Measurements from ENCODE around the gene FHIT. TPM values are rescaled to one million over a fixed set of nuclear protein-coding genes. Genes with fewer than 3 reads are reported as not detected.

Gene FHIT
- total RNA-seq, 1 donor from 2014 or later: 16.6 TPM

DNA sequence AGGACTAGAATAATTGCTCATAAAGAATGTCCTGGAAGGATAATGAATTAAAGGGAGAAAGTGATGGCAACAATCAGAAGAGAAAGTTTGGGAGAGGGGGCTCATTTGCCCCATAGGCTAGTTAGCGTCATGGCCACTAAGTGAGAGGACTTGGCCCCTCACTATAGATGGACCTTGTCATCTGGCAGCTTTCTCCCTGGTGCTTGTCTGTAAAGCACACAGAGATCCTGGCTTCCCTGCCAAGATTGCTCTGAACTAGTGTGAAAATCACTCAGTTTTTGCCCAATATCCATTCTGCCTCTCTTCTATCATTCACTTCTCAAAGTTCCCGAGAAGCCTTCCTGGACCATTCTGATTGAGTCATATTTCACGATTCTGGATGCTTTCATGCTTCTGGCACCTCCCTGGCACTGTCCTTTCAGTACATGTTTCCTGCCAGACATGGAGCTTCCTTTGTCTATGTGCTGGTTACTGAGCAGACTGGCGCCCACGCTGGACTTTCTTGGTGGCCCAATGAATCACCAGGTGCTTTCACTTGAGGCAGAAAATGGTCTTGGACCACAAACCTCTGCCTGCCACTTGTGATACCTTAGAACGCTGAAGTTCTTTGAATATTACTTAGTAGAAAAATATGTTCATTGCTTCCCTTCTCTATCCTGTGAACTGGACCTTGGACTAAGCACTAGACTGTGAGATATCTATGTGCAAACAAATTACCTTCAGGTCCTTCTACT, 1491.8 kb downstream of the FHIT start:
- intact Hi-C loops (cut with DNase I): no loop called here

GRCh38 chr3:59758672-59759071, 1492.6 kb downstream of the FHIT start:
- intact Hi-C loops (cut with DNase I): no loop called here
- no peak for DNase-seq (ENCODE audit: low spot score)

More for the DNA sequence above, 1491.8 kb downstream of the FHIT start:
- DNase-seq (ENCODE audit: low spot score): no peak

DNA sequence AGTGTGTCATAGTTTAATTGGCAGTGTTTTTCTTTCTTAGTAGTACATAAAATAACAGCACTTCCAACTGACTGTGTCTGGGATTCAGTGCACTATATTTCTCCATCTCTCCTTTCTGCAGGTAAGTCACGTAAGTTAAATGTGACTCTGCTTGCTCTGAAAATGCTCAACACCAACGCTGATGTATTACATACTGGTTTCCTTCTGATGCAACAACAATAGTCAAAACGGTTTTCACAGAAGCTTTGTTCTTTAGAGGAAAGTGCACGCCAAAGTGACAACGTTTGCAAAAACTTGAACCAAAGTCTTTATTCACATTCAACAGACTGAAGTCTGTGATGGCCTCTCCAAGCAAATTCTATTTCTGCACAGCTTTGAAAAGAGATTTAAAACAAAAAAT, 1494.3 kb downstream of the FHIT start:
- DNase-seq (ENCODE audit: low spot score): no peak
- intact Hi-C loops (cut with DNase I): no loop called here

- intact Hi-C loops (cut with DNase I): no loop called here
- no peak for DNase-seq (ENCODE audit: low spot score)
Observed at GRCh38 chr3:59754456-59755129, 1496.7 kb downstream of the FHIT start.

- no peak for DNase-seq (ENCODE audit: low spot score)
- intact Hi-C loops (cut with DNase I): no loop called here
Observed at GRCh38 chr3:59753808-59754450, 1497.3 kb downstream of the FHIT start.

- DNase-seq (ENCODE audit: low spot score): no peak
- intact Hi-C loops (cut with DNase I): no loop called here
Observed at GRCh38 chr3:59752925-59753324, 1498.3 kb downstream of the FHIT start.

DNA sequence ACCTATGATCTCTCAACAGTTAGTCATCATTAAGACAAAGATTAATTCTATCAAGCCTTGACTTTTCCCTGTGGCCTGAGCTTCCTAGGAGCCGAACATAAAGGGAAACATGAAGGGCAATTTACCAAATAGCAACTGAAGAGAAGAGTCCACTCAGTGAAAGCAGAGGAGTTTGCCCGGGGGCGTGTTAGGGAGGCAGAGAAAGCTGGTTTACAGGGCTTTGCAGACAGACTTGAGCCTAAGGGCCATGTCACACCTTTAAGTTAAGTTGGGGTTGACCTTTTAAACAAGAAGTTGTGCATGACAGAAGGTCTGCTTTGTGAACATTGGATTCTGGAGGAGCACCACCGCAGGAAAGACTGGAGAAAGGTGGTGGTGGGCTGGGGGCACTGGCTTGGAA, 1499.6 kb downstream of the FHIT start:
- intact Hi-C loops (cut with DNase I): no loop called here

DNA sequence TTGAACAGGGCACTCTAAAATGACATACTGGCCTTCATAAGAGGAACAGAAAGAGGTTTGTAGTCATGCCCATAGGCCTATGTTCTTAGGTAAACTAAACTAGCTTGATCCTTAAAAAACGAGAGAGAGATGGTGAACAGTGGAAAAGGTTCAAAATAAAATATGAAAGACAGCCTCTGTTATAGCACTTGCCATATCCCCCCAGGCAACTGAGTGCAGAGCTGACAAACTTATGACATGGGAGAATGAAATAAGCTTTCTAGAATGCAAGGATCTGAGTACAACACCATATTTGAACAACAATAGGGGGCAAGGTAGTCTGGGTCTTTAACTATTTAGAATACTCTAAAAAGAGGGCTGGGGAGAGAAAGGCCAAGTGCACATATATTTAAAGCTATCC, 1500.9 kb downstream of the FHIT start:
- DNase-seq (ENCODE audit: low spot score): no peak
- intact Hi-C loops (cut with DNase I): no loop called here

More for the DNA sequence above, 1499.6 kb downstream of the FHIT start:
- no peak for DNase-seq (ENCODE audit: low spot score)

GRCh38 chr3:59749291-59749690, 1502.0 kb downstream of the FHIT start:
- no peak for DNase-seq (ENCODE audit: low spot score)
- intact Hi-C loops (cut with DNase I): no loop called here

GRCh38 chr3:59746585-59746984, 1504.7 kb downstream of the FHIT start:
- intact Hi-C loops (cut with DNase I): no loop called here
- no peak for DNase-seq (ENCODE audit: low spot score)

DNA sequence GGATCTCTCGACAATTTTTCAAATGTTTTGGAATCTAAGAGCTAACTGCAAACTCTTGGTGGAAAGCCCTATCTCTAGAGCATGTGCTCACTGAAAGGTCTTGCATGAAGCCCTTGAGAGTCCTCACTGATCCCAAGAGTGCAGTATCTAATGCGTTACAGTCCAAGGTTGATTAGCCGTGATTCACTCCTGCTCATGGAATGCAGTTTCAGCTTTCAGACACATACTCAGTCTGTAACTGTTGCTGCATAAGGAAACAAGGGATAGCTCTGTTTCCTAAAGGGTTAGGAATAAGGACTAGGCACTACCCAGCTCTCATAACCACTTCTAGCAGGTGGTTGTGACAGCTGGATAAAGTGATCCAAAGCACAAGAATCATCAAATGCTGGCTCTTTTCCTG, 1514.0 kb downstream of the FHIT start:
- intact Hi-C loops (cut with DNase I): no loop called here
- no peak for DNase-seq (ENCODE audit: low spot score)

DNA sequence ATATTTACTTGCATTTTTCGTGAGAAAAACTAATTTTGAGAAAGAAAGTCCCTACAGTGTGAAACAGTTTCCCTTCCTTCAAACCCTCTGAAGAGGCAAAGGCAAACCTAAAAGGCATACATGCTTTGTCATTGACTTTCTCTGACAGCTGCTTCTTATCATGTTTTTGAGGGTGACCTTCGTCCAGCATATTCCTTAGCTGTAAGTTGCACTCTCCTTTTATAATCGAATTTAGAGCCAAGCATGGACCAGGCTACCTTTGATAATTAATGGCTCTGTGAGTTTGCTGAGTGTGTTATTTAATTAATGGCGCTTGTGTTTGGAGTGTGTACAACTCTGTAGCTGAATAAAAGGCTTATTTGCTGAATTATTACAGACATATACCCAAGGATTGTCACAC, 1517.2 kb downstream of the FHIT start:
- DNase-seq (ENCODE audit: low spot score): no peak
- intact Hi-C loops (cut with DNase I): no loop called here

DNA sequence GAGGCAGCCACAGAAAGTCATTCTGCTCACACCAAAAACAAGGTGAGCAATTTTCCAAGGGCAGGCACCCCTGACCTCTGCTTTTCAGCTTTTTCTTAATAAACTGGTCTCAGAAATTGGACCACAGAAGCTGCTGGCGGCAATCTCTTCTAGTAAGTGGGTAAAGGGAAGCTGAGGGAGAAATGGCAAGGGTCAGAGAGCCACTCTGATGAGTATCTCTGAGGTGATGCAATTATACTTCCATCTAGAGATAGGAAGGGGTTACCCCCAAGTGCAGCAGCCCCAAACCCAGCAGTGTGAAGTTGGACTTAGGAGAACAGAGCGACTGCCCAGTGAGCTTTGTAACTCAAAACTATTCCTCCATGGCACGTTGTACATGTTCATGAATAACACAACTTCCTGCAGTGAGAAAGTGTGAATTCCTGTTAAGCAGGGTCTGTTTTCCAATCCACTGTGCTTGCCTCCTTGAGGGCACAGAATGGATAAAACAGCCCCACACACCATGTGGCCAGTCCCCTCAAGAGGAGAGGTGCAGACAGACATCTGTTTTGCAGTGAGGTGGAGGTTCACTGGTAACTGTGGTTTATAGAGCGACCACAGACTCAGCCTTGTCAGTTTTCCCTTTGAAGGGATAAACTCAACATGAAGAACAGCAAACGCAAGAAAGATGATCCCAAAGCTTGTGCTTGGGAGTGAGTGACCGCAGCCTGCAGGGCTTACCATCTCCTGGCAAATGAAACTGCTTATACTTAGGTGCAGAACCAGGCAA, 1518.0 kb downstream of the FHIT start:
- intact Hi-C loops (cut with DNase I): no loop called here
- no peak for DNase-seq (ENCODE audit: low spot score)

GRCh38 chr3:59731943-59732342, 1519.3 kb downstream of the FHIT start:
- no peak for DNase-seq (ENCODE audit: low spot score)
- intact Hi-C loops (cut with DNase I): no loop called here

DNA sequence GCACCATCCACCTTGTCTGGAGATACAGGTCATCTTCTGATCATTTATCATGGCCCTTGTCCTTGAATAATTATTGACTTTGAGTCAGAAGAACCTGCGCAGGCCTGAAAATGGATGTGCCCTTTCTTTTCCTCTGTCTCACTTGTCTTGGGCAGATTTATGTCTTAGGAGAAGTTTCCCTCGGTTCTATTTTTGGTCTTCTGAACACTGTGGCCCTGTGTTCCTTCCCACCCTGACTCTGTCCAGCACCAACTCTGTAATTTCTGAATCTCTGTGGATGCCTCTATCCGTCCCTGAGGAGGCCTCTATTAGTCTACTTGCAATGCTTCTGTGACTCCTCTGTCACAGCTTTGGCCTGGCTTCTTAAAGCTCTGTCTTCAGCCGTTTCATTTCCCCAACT, 1520.7 kb downstream of the FHIT start:
- no peak for DNase-seq (ENCODE audit: low spot score)
- intact Hi-C loops (cut with DNase I): no loop called here

- no peak for DNase-seq (ENCODE audit: low spot score)
- intact Hi-C loops (cut with DNase I): no loop called here
Observed at GRCh38 chr3:59728587-59728908, 1522.7 kb downstream of the FHIT start.

GRCh38 chr3:59727902-59728586, 1523.2 kb downstream of the FHIT start:
- intact Hi-C loops (cut with DNase I): no loop called here
- DNase-seq (ENCODE audit: low spot score): no peak

DNA sequence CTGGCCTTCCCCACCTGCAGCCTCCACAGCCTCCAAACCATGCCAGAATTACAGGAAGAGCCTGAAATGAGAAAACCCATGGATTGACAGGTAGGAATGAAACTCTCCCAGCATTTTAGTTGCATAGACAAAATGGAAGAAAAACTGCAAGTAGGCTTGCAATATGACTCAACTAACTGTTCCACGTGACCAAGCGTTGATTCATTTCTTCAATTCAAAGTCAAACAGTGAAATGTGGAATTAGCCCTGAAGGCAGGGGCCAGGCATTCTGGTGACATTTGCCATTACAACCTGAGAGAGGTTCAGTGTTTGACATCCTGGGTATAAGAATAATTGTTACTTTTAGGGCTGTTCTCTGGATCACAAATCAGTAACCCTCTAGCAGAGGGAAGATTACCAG, 1525.0 kb downstream of the FHIT start:
- intact Hi-C loops (cut with DNase I): no loop called here
- no peak for DNase-seq (ENCODE audit: low spot score)

GRCh38 chr3:59717679-59718205, 1533.5 kb downstream of the FHIT start:
- intact Hi-C loops (cut with DNase I): no loop called here
- DNase-seq (ENCODE audit: low spot score): no peak

GRCh38 chr3:59714066-59714465, 1537.2 kb downstream of the FHIT start:
- no peak for DNase-seq (ENCODE audit: low spot score)
- intact Hi-C loops (cut with DNase I): no loop called here
